ENCODE results near the gene IGF2R. TPM values are rescaled to one million over a fixed set of nuclear protein-coding genes. Genes with fewer than 3 reads are reported as not detected.

The IGF2R gene
- total and polyA plus RNA-seq, 2 donors (not counting 1 experiment from before 2014, with no cell fraction given) = 9.5 to 53.3 TPM

DNA sequence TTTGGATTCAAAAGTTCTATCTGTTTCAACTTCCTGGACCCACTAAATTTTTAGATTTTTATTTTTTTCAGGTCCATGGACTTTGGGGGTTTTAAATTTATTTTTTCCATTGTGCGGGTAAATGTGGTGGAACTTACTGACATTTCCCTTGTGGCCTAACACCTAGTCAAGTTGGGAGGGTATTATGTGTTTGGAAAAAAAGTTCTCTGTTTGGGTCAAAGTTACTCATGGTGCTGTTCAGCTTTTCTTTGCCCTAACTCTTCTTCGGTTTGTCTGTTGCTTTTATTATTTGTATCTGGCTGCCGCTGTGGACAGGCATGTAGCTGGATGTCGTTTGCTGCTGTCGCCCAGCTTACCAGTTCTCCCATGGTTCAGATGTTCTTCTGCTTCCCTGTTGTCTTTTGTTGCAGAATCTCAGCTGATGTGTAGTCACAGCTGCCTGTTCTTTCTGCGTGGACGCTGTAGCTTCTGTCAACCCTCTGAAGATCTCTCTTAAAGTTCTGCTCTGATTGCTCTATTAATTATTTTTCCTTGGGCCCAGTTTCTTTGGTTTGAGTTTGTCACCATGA lies 7.9 kb downstream of the IGF2R start:
- Histone ChIP-seq H2AFZ (ENCODE audit: insufficient read depth, low read depth, low read length, poor library complexity, severe bottlenecking) (no peak overlapping the region), H3K36me3 (replicated peaks in 1 of 2; ENCODE audit: control extremely low read depth in 1 of 2, control insufficient read depth in 1 of 2, extremely low read depth in 1 of 2, insufficient read depth in 2 of 2, low read length in 1 of 2) (no peaks in the 10 kb centered on the region), H3K4me2 (replicated peaks; ENCODE audit: low read depth, low read length, poor library complexity, severe bottlenecking) (no peak overlapping the region), H4K20me1 (ENCODE audit: control insufficient read depth, insufficient read depth, low read length, poor library complexity, severe bottlenecking) (peaks cover 89% of the 10 kb centered on the region), H3K4me1 (ENCODE audit: control insufficient read depth in 2 of 2, insufficient read depth in 2 of 2, low read length in 2 of 2) (peaks cover 40 to 49% of the 10 kb centered on the region in 2 donors), H3K79me2 (ENCODE audit: control insufficient read depth, insufficient read depth, low read length) (peaks cover 97% of the 10 kb centered on the region), H3K27ac (ENCODE audit: low read length in 2 of 2) (no peak overlapping the region), H3K27me3 (replicated peaks in 1 of 4; ENCODE audit: control extremely low read depth in 1 of 4, control insufficient read depth in 3 of 4, insufficient read depth in 4 of 4, low read length in 3 of 4) (no peaks in the 10 kb centered on the region), H3K4me3 (ENCODE audit: control extremely low read depth in 1 of 5, extremely low read depth in 1 of 5, insufficient read depth in 1 of 5, low read depth in 2 of 5, low read length in 4 of 5) (no peak overlapping the region), H3K9ac (ENCODE audit: low read length) (no peak overlapping the region), H3K9me3 (ENCODE audit: control extremely low read depth in 1 of 3, control insufficient read depth in 2 of 3, insufficient read depth in 1 of 3, low read length in 2 of 3) (peaks cover 0 to 4% (median 0%) of the 10 kb centered on the region in 3 donors)
- ATAC-seq (ENCODE audit: low read depth) (no peak), DNase-seq (no peak)
- 48% methylated on average over 6 of the region's 7 CpGs for WGBS (ENCODE audit: insufficient coverage)
- H3K4me1 Mint-ChIP-seq = peaks cover 79% of the 10 kb centered on the region
- no peak for TF ChIP-seq EZH2 (IDR thresholded peaks at IDR 0.05; ENCODE audit: borderline replicate concordance, insufficient read depth, low read depth, low read length, poor library complexity, severe bottlenecking)
- TF ChIP-seq, protein P1, sequence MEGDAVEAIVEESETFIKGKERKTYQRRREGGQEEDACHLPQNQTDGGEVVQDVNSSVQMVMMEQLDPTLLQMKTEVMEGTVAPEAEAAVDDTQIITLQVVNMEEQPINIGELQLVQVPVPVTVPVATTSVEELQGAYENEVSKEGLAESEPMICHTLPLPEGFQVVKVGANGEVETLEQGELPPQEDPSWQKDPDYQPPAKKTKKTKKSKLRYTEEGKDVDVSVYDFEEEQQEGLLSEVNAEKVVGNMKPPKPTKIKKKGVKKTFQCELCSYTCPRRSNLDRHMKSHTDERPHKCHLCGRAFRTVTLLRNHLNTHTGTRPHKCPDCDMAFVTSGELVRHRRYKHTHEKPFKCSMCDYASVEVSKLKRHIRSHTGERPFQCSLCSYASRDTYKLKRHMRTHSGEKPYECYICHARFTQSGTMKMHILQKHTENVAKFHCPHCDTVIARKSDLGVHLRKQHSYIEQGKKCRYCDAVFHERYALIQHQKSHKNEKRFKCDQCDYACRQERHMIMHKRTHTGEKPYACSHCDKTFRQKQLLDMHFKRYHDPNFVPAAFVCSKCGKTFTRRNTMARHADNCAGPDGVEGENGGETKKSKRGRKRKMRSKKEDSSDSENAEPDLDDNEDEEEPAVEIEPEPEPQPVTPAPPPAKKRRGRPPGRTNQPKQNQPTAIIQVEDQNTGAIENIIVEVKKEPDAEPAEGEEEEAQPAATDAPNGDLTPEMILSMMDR (IDR thresholded peaks at IDR 0.05) = no peak
- peak overlapping the region; percentile 3 for H3K4me3 Mint-ChIP-seq
- POLR2A ChIA-PET = no interaction called here
- CTCF ChIA-PET = no interaction called here
- intact Hi-C loops (cut with micrococcal nuclease) = no loop called here
- no peaks in the 10 kb centered on the region for H3K9me3 Mint-ChIP-seq (ENCODE audit: insufficient read depth)
- no peaks in the 10 kb centered on the region for H3K27me3 Mint-ChIP-seq
- H3K27ac Mint-ChIP-seq = no peak overlapping the region

DNA sequence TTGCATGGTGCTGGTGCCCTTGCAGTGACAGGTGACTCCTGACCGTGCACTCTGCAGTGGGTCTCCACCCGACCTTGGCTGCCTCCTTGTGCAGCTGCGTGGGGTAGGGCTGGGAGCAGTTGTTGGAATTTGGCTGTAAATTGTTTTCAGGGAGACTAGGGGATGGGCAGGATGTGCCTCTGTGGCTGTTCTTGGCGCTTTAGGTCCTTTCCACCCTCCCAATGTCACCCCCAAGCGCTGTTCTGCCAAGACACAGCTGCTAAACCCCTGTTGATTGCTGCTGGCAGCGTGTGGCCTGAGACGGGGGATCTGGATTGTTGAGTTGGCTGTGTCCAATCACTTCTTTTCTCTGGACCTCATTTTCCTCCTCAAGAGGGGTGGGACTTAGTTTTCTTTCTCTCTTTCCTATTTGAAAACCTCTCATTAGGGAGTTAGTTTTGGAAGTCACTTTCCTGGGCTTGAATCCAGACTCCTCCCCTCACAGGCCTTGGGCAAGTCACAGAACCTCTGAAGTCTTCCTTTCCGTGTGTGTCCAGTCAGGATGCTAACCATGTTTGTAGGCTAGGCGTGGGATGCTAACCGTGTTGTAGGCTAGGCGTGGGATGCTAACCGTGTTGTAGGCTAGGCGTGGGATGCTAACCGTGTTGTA lies 8.5 kb downstream of the IGF2R start:
- ATAC-seq (ENCODE audit: low read depth) = no peak
- Histone ChIP-seq H3K4me3 (ENCODE audit: control extremely low read depth in 1 of 5, extremely low read depth in 1 of 5, insufficient read depth in 1 of 5, low read depth in 2 of 5, low read length in 4 of 5) (no peak overlapping the region), H3K4me1 (ENCODE audit: control insufficient read depth in 2 of 2, insufficient read depth in 2 of 2, low read length in 2 of 2) (peaks cover 46 to 55% of the 10 kb centered on the region in 2 donors), H3K36me3 (replicated peaks in 1 of 2; ENCODE audit: control extremely low read depth in 1 of 2, control insufficient read depth in 1 of 2, extremely low read depth in 1 of 2, insufficient read depth in 2 of 2, low read length in 1 of 2) (no peaks in the 10 kb centered on the region), H3K9ac (ENCODE audit: low read length) (no peak overlapping the region), H2AFZ (ENCODE audit: insufficient read depth, low read depth, low read length, poor library complexity, severe bottlenecking) (no peak overlapping the region), H3K79me2 (ENCODE audit: control insufficient read depth, insufficient read depth, low read length) (peaks cover 97% of the 10 kb centered on the region), H3K27me3 (replicated peaks in 1 of 4; ENCODE audit: control extremely low read depth in 1 of 4, control insufficient read depth in 3 of 4, insufficient read depth in 4 of 4, low read length in 3 of 4) (no peaks in the 10 kb centered on the region), H3K9me3 (ENCODE audit: control extremely low read depth in 1 of 3, control insufficient read depth in 2 of 3, insufficient read depth in 1 of 3, low read length in 2 of 3) (peaks cover 0 to 4% (median 0%) of the 10 kb centered on the region in 3 donors), H3K4me2 (replicated peaks; ENCODE audit: low read depth, low read length, poor library complexity, severe bottlenecking) (no peak overlapping the region), H3K27ac (ENCODE audit: low read length in 2 of 2) (no peak overlapping the region), H4K20me1 (ENCODE audit: control insufficient read depth, insufficient read depth, low read length, poor library complexity, severe bottlenecking) (peaks cover 89% of the 10 kb centered on the region)
- intact Hi-C loops (cut with micrococcal nuclease) = no loop called here
- H3K4me1 Mint-ChIP-seq = peaks cover 83% of the 10 kb centered on the region
- ChIA-PET POLR2A (no interaction called here), CTCF (no interaction called here)
- H3K27ac Mint-ChIP-seq = no peak overlapping the region
- no peak overlapping the region for H3K4me3 Mint-ChIP-seq
- no peak for TF ChIP-seq EZH2 (IDR thresholded peaks at IDR 0.05; ENCODE audit: borderline replicate concordance, insufficient read depth, low read depth, low read length, poor library complexity, severe bottlenecking)
- TF ChIP-seq, protein P1 (IDR thresholded peaks at IDR 0.05) = no peak
- no peaks in the 10 kb centered on the region for H3K9me3 Mint-ChIP-seq (ENCODE audit: insufficient read depth)
- H3K27me3 Mint-ChIP-seq = no peaks in the 10 kb centered on the region
- DNase-seq = no peak
- 96% methylated on average over 4 of the region's 14 CpGs for WGBS (ENCODE audit: insufficient coverage)
